DOHH2 (cell line): ENCODE measurements around the gene RAB8A.
A peak's percentile ranks its signal among the peaks of the same experiment; 100 is the strongest.

Source experiments
- H3F3A ChIP-seq: fragments of 200-600 bp; sonication (generic), shearing (Covaris generic); 2 replicates; pipeline ENCODE4 v1.6.0; 2016; ENCODE audit warnings: antibody characterized with exemption, mild to moderate bottlenecking; ENCODE audit not compliant: control insufficient read depth, insufficient read depth
- H3K27ac ChIP-seq: fragments of 200-600 bp; sonication (generic); 2 replicates; pipeline ENCODE4 v1.5.1; 2014; ENCODE audit warnings: low read depth, mild to moderate bottlenecking, low read length, moderate library complexity
- H3K27me3 ChIP-seq: fragments of 200-600 bp; sonication (generic); 2 replicates; pipeline ENCODE4 v1.6.1; 2014; ENCODE audit warnings: mild to moderate bottlenecking, low read length, mixed read lengths; ENCODE audit not compliant: control insufficient read depth
- H3K36me3 ChIP-seq: fragments of 200-600 bp; sonication (generic); 2 replicates; pipeline ENCODE4 v1.6.1; 2014; ENCODE audit warnings: mild to moderate bottlenecking, low read length, moderate library complexity, mixed read lengths; ENCODE audit not compliant: control insufficient read depth
- H3K4me1 ChIP-seq: fragments of 200-600 bp; sonication (generic); 2 replicates; pipeline ENCODE4 v1.6.1; 2014; ENCODE audit warnings: mild to moderate bottlenecking, low read length, mixed read lengths; ENCODE audit not compliant: control insufficient read depth
- H3K4me2 ChIP-seq: fragments of 200-600 bp; sonication (generic); 2 replicates; pipeline ENCODE4 v1.6.0; 2014; ENCODE audit warnings: mild to moderate bottlenecking, low read length, moderate library complexity
- H3K4me3 ChIP-seq: fragments of 200-600 bp; sonication (generic); 2 replicates; pipeline ENCODE4 v1.5.1; 2014; ENCODE audit warnings: mild to moderate bottlenecking, low read length, mixed read lengths
- H3K79me2 ChIP-seq: fragments of 200-600 bp; sonication (generic); 2 replicates; pipeline ENCODE4 v1.6.1; 2014; ENCODE audit warnings: mild to moderate bottlenecking, low read length, mixed read lengths; ENCODE audit not compliant: control insufficient read depth
- H3K9me2 ChIP-seq: fragments of 200-600 bp; sonication (generic); replicated peaks from 2 replicates; pipeline ENCODE4 v1.6.1; 2014; ENCODE audit warnings: mild to moderate bottlenecking, low read length, mixed read lengths; ENCODE audit not compliant: control insufficient read depth
- H3K9me3 ChIP-seq: fragments of 200-600 bp; sonication (generic); 2 replicates; pipeline ENCODE4 v1.6.1; 2014; ENCODE audit warnings: antibody characterized with exemption, low read length, mixed read lengths; ENCODE audit not compliant: control insufficient read depth, insufficient read depth
- H4K20me1 ChIP-seq: fragments of 200-600 bp; sonication (generic); 2 replicates; pipeline ENCODE4 v1.6.0; 2014; ENCODE audit warnings: low read depth, mild to moderate bottlenecking, antibody characterized with exemption, low read length, moderate library complexity; ENCODE audit not compliant: control insufficient read depth, insufficient read depth
- CTCF ChIP-seq: fragments of 200-600 bp; sonication (generic); IDR thresholded peaks from one replicate; pipeline ENCODE4 v1.5.1; 2014; ENCODE audit warnings: antibody characterized with exemption, mild to moderate bottlenecking, low read depth, low read length; ENCODE audit not compliant: poor library complexity, severe bottlenecking
- EZH2phosphoT487 ChIP-seq: fragments of 200-600 bp; sonication (generic); IDR thresholded peaks from 2 replicates; pipeline ENCODE4 v1.6.1; 2017; ENCODE audit warnings: borderline replicate concordance, mild to moderate bottlenecking, antibody characterized with exemption, low read length, moderate library complexity, mixed read lengths

Gene RAB8A

GRCh38 chr19:16142032-16142580 lies 30.4 kb downstream of the RAB8A start:
- peak overlapping the region; percentile 94; the same call in 1 of the 2 replicates for H3K4me3 ChIP-seq
- H3K36me3 ChIP-seq: peaks cover 25% of the 10 kb centered on the region
- 0 out of 2 replicates have a peak, but pooled peaks cover 5% of the 10 kb centered on the region for H4K20me1 ChIP-seq
- TF ChIP-seq EZH2phosphoT487: no peak
- TF ChIP-seq CTCF: no peak
- H3K9me3 ChIP-seq: no peaks in the 10 kb centered on the region
- peak overlapping the region; percentile 93 for H3K4me2 ChIP-seq
- no peaks in the 10 kb centered on the region for H3K9me2 ChIP-seq
- peaks cover 23% of the 10 kb centered on the region for H3F3A ChIP-seq
- H3K27me3 ChIP-seq: no peaks in the 10 kb centered on the region
- H3K27ac ChIP-seq: peak overlapping the region; percentile 95
- H3K79me2 ChIP-seq: peaks cover 36% of the 10 kb centered on the region
- H3K4me1 ChIP-seq: peaks cover 63% of the 10 kb centered on the region

GRCh38 chr19:16143399-16144215 lies 31.9 kb downstream of the RAB8A start, which contains the start of gene HSH2D:
Gene HSH2D (plus strand): TSS chr19:16143685. CDS start chr19:16148751, 5,066 bp downstream.
- peak within 1 kb of the TSS; percentile 95 for H3K27ac ChIP-seq
- TF ChIP-seq CTCF (no peak), EZH2phosphoT487 (no peak)
- H3K9me3 ChIP-seq: no peaks in the 10 kb centered on the region
- no peaks in the 10 kb centered on the region for H3K27me3 ChIP-seq
- H3K4me3 ChIP-seq: peak within 1 kb of the TSS; percentile 94
- H4K20me1 ChIP-seq: 0 out of 2 replicates have a peak, but pooled peaks cover 5% of the 10 kb centered on the region
- peaks cover 25% of the 10 kb centered on the region for H3F3A ChIP-seq
- no peaks in the 10 kb centered on the region for H3K9me2 ChIP-seq
- peak within 1 kb of the TSS; percentile 93 for H3K4me2 ChIP-seq
- peaks cover 51% of the 10 kb centered on the region for H3K79me2 ChIP-seq
- H3K4me1 ChIP-seq: peaks cover 77% of the 10 kb centered on the region
- H3K36me3 ChIP-seq: peaks cover 36% of the 10 kb centered on the region

GRCh38 chr19:16144216-16144581 lies 32.5 kb downstream of the RAB8A start:
- H3K27me3 ChIP-seq: no peaks in the 10 kb centered on the region
- H3K27ac ChIP-seq: peak overlapping the region; percentile 95
- peaks cover 57% of the 10 kb centered on the region for H3K79me2 ChIP-seq
- H3K9me3 ChIP-seq: no peaks in the 10 kb centered on the region
- no peaks in the 10 kb centered on the region for H3K9me2 ChIP-seq
- H3K4me3 ChIP-seq: peak overlapping the region; percentile 94
- TF ChIP-seq EZH2phosphoT487: no peak
- TF ChIP-seq CTCF: no peak
- peaks cover 42% of the 10 kb centered on the region for H3K36me3 ChIP-seq
- 0 out of 2 replicates have a peak, but pooled peaks cover 5% of the 10 kb centered on the region for H4K20me1 ChIP-seq
- peak overlapping the region; percentile 93 for H3K4me2 ChIP-seq
- H3F3A ChIP-seq: peaks cover 27% of the 10 kb centered on the region
- peaks cover 83% of the 10 kb centered on the region for H3K4me1 ChIP-seq
